Retinal pigment epithelial cell (primary cell): Measurements from ENCODE around the gene PCNX2.
"Not testable (repeated sequence)": the region's sequence is repeated elsewhere in the genome, so short reads cannot be mapped to it uniquely, and the experiment has no call there.

Source experiments
- DNase-seq: peaks from one replicate; pipeline ENCODE4 v3.0.0-alpha.2; 2010; ENCODE audit warnings: low read depth
- H3K4me3 ChIP-seq: 2 replicates; pipeline ENCODE4 v1.5.1; 2011; ENCODE audit warnings: mild to moderate bottlenecking, low read length, control low read depth, moderate library complexity
- TF ChIP-seq, protein P1 (sequence below): conservative IDR thresholded peaks from 2 replicates; pipeline ENCODE4 v1.5.1; 2011; ENCODE audit warnings: low read depth, low read length, control low read depth, inconsistent platforms

The PCNX2 gene

DNA sequence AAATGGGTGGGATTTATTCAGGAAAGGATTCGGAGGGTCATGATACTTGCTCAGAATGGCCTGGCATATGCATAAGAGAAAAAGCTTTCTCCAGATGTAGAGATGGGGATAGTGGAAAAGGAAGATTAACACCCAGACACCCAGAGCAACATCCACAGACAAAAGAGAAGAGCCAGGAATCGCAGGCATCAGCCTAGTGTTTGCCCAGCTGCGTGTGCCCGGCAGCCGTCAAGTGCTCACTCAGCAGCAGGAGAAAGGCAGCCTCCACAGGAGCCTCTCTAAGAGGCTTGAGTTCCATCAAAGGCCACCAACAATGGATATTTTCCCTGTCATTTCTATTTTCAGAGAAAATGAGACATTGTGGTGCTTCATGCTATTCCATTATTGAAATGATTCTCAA, 290.4 kb downstream of the PCNX2 start:
- TF ChIP-seq, protein P1, sequence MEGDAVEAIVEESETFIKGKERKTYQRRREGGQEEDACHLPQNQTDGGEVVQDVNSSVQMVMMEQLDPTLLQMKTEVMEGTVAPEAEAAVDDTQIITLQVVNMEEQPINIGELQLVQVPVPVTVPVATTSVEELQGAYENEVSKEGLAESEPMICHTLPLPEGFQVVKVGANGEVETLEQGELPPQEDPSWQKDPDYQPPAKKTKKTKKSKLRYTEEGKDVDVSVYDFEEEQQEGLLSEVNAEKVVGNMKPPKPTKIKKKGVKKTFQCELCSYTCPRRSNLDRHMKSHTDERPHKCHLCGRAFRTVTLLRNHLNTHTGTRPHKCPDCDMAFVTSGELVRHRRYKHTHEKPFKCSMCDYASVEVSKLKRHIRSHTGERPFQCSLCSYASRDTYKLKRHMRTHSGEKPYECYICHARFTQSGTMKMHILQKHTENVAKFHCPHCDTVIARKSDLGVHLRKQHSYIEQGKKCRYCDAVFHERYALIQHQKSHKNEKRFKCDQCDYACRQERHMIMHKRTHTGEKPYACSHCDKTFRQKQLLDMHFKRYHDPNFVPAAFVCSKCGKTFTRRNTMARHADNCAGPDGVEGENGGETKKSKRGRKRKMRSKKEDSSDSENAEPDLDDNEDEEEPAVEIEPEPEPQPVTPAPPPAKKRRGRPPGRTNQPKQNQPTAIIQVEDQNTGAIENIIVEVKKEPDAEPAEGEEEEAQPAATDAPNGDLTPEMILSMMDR, result no peak
- DNase-seq, result no peak
- no peak overlapping the region for H3K4me3 ChIP-seq

DNA sequence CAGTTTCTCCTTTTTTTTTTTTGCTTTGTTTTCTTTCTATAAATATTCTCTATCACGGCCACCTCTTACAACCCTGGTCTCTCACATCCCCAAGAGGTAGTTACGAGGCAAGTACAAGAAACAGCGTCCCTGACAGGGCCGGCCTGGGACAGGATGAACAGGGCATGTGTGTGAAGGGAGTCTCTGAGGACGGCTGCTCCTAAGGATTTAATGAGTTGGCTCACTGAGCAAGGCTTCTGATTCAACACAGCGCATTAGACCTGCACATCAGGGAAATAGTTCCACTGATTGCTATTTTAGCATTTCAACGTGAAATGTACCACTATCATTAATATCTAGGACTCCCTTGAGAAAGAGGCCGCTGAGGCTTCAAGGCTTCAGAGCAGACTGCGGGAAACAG, 291.1 kb downstream of the PCNX2 start:
- no peak overlapping the region for H3K4me3 ChIP-seq
- TF ChIP-seq, protein P1, result no peak
- DNase-seq, result no peak

DNA sequence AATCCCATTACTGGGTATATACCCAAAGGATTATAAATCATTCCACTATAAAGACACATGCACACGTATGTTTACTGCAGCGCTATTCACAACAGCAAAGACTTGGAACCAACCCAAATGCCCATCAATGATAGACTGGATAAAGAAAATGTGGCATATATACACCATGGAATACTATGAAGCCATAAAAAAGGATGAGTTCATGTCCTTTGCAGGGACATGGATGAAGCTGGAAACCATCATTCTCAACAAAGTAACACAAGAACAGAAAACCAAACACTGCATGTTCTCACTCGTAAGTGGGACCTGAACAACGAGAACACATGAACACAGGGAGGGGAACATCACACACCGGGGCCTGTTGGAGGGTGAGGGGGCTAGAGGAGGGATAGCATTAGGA, 291.9 kb downstream of the PCNX2 start:
- not testable (repeated sequence) for H3K4me3 ChIP-seq, DNase-seq

DNA sequence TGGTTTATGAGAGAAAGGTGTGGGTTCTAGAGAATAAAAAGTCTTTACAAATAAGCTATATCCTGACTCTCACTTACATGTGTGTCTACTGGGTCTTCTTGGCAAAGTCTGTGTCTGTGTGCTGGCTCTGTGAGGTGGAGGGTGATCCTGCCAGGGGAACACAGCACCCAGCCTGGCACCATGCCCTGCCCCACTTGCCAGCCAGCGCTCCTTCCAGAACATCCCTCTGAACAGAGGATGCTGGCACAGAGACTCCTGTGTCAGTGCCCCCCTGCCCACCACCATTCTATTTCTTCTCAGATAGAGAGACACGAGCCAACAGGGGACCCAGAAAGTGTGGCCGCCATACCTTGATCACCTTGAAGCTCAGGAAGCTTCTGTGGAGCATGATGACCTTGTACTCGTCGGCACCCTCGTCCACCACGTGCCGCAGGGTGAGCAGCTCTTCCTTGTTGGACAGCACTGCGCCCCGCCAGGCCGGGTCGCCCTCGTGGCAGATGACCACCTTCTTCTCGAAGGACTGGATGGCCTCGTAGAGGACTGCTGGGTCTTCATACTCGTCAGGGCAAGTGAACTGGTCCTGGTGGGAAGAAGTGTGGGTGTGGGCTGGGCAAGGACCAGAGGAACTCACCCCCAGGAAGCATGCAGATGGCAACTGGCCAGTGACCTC, 295.4 kb downstream of the PCNX2 start:
- DNase-seq, result no peak
- H3K4me3 ChIP-seq, result no peak overlapping the region
- TF ChIP-seq, protein P1, result no peak

DNA sequence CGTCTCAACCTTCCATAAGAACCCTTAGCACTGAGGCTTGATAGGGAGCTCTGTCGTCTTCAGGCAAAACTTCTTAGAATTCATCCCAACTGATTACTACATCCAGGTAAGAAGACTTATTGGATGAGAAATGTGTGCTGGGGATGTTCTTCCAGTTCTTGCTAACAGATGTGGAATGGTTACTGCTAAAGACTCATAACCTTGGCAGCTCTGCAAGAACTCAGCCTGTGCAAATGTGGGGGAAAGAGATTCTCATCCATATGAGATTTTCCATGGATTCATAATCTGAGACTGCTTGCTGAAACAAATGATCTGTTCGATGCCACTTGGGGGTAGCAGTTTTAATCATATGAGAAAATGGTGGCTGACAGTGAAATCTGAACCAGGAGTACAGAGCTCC, 296.9 kb downstream of the PCNX2 start:
- DNase-seq, result no peak
- TF ChIP-seq, protein P1, result no peak

DNA sequence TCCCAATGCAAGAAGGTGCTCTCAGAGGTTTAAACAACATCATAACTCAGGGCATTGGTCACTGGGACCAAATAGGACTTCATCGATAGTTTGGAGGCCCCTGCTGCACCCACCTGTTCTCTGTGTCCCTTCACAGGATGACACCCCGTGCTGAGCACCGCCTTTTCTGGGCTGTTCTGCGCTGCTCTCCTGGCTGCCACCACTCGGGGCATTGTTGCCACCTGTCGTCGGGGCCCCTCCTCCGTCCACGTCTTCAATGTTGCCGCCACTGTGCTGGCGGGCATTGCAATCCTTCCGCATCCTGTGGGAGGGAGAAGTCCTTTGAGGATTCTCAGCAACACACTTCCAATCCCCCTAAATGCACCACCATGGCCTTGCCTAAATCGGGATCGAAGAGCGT, 297.4 kb downstream of the PCNX2 start:
- TF ChIP-seq, protein P1, result no peak
- H3K4me3 ChIP-seq, result no peak overlapping the region
- DNase-seq, result no peak

More for the DNA sequence above, 296.9 kb downstream of the PCNX2 start:
- H3K4me3 ChIP-seq, result no peak overlapping the region

DNA sequence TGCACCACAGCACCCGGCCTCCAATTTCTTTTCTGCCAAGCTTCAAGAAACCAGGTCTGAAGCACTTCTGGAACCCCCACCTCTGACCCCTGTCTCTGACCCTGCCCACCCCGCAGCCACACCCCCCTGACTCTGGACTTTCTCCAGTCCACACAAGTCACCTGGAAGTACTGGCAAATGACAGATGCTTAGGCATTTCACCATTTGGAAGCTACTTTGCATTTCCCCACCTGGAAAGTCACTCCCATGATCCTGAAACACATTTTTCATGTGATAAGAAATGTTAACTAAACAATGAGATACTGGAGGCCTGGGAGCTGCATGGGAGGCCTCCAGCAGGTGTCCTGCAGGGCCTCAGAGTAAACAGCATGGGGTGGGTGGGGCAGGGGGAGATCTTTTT, 299.4 kb downstream of the PCNX2 start:
- TF ChIP-seq, protein P1, result no peak
- H3K4me3 ChIP-seq, result no peak overlapping the region
- DNase-seq, result no peak
